HG03432 (cell line): ENCODE results near the gene WDR26.
"Not testable (repeated sequence)": the region's sequence is repeated elsewhere in the genome, so short reads cannot be mapped to it uniquely, and the experiment has no call there.

ENCODE experiments used
- ATAC-seq: cut with Tn5 transposase; IDR thresholded peaks from one replicate; pipeline ENCODE4 v1.9.1; 2021; ENCODE audit warnings: mild to moderate bottlenecking, moderate library complexity; ENCODE audit not compliant: unreplicated experiment

Gene WDR26

DNA sequence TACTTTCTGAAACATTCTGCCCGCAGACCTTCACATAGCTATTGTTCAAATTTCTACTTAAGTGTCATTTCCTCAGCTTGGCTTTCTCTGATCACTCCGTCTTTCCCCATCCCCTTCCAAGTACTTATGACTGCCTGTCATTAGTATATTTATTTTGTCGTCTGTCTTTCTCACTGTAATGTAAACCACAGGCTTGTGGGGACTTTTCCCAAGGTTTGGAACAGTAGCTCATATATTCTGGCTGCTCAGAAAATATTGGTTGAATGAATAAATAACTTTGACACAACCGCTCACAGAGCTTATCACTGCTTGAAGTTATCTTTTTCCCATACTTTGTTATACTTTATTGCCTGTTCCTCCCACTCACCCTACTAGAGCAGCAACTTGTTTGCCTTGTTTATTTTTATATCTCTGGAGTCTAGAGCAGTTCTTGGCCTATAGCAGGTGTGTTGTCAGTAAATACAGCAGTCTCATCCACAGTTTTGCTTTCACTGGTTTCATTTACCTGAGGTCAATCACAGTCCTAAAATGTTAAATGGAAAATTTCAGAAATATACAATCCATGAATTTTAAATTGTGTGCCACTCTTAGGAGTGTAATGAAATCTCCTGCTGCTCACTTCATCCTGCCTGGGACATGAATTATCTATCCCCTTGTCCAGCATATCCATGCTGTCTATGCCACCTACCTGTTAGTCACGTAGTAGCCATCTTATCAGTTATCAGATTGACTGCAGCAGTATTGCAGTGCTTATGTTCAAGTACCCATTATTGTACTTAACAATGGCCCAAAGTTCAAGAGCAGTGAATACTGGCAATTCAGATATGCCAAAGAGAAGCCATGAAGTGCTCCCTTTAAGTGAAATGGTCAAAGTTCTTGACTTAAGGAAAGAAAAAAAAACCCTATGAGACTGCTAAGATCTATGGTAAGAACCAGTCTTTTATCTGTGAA is 80.3 kb downstream of the WDR26 start:
- ATAC-seq: no peak

- ATAC-seq: not testable (repeated sequence)
Observed at GRCh38 chr1:224352436-224353085, 82.0 kb downstream of the WDR26 start.

- ATAC-seq: not testable (repeated sequence)
Observed at GRCh38 chr1:224349716-224350115, 84.9 kb downstream of the WDR26 start.

- no peak for ATAC-seq
Observed at GRCh38 chr1:224348137-224348536, 86.5 kb downstream of the WDR26 start.

DNA sequence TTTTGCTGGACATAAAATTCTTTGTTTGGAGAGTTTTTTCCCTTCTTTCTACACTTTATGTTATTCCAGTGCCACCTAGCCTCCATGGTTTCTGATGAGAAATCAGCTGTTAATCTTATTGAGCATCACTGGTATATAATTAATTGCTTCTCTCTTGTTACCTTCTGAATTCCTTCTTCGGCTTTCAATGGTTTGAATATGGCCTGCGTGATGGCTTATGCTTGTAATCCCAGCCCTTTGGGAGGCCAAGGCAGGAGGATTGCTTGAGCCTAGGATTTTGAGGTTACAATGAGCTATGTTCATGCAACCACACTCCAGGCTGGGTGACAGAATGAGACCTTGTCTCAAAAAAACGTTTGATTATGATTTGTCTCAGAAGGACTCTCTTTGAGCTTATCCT is 90.9 kb downstream of the WDR26 start:
- no peak for ATAC-seq

DNA sequence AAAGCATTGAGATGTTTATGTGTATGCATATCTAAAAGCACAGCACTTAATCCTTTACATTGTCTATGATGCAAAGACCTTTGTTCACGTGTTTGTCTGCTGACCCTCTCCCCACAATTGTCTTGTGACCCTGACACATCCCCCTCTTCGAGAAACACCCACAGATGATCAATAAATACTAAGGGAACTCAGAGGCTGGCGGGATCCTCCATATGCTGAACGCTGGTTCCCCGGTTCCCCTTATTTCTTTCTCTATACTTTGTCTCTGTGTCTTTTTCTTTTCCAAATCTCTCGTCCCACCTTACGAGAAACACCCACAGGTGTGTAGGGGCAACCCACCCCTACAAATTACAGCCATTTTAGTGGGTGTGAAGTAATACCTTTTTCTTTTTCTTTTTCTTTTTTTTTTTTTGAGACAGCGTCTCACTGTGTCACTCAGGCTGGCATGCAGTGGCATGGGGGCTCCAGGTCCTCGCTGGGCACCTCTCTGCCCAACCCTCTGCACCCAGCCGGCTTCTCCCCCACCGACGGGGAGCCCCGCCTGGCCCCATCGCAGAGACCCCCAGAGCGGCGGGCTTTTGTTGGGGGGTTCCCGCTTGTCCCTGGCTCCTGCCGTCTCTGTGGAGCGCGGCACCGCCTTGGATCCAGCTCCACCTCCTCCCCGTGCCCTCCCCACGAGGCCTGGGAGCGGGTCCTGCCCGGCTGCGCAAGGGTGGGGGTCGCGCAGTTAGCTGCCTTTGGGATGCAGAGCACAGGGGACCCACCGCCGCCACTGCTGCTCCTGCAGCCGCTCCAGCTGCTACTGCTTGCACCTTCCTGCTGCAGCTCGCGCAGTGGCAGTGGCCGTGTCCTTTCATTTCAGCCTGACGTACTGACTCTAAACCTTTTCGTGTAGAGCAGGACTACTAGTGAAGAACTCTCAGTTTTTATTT is 93.9 kb downstream of the WDR26 start:
- ATAC-seq: peak; percentile 70

GRCh38 chr1:224339442-224340033 is 95.1 kb downstream of the WDR26 start:
- ATAC-seq: no peak

DNA sequence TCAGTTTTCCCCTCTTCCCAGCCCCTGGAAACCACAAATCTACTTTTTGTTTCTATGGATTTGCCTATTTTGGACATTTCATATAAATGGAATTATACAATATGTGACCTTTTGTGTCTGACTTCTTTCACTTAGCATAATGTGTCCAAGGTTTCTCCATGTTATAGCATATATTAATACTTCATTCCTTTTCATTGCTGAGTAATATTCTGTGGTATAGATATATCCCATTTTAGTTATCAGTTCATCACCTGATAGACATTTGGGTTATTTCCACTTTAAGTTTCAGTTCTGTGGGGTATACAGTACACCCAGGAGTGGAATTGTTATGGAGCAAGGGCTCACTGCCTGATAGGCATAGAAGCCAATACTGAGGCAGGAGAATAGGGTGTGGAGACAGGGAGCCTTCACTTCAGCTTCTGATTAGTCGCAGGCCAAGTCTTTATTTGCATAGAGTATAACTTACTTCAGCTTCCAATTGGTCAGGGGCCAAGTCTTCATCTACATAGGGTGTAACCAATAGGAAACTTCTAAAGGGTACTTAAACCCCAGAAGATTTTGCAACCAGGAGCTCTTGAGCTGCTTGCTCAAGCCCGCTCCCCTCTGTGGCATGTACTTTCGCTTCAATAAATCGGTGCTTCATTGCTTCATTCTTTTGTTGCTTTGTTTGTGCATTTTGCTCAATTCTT is 96.3 kb downstream of the WDR26 start:
- ATAC-seq: no peak
